RWPE1 (cell line): Measurements from ENCODE around the gene GC.

ENCODE experiments used
- CTCF ChIA-PET: fragments of 350-600 bp; sonication (Branson Sonifier 250); formaldehyde crosslinking; extraction: SDS; loops from one replicate; lab custom pipeline; 2021; lab: Yijun Ruan, JAX
- POLR2A ChIA-PET: fragments of 400-600 bp; formaldehyde crosslinking; extraction: SDS; loops from one replicate; lab custom pipeline; 2020; ENCODE audit warnings: antibody characterized with exemption; ENCODE audit not compliant: low non-redundant PET; lab: Yijun Ruan, JAX
- DNase-seq: peaks from one replicate; pipeline ENCODE4 v3.0.0; 2012; ENCODE audit warnings: low spot score
- H3K27ac ChIP-seq: fragments of 450-650 bp; 2 replicates; pipeline ENCODE4 v1.5.1; 2017
- TF ChIP-seq, protein P1 (sequence below): fragments of 450-650 bp; conservative IDR thresholded peaks from 2 replicates; pipeline ENCODE4 v1.5.1; 2017; ENCODE audit warnings: low read depth, mild to moderate bottlenecking

Gene GC, protein sequence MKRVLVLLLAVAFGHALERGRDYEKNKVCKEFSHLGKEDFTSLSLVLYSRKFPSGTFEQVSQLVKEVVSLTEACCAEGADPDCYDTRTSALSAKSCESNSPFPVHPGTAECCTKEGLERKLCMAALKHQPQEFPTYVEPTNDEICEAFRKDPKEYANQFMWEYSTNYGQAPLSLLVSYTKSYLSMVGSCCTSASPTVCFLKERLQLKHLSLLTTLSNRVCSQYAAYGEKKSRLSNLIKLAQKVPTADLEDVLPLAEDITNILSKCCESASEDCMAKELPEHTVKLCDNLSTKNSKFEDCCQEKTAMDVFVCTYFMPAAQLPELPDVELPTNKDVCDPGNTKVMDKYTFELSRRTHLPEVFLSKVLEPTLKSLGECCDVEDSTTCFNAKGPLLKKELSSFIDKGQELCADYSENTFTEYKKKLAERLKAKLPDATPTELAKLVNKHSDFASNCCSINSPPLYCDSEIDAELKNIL

DNA sequence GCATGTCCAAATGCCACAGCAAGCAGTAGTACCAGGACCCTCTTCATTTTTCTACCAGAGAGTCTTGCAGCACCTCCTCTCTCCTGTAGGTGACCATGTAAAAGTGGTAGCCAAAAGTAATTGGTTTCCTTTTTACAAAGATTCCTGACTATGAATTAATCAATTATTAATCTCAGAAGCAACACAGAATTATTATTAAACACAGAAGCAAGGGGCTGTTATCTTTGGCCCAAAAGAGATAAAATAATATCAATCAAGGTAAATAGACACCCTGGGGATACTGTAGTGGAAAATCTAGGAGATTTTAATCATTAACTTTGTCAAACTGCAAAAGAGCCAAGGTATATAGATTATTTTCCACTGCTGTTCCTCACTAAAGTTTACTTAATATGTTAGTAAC lies at the start of gene GC:
Gene GC (minus strand): TSS at position 108 of the 400 bp plus-strand sequence. CDS start 61 bp downstream, at position 47.
- POLR2A ChIA-PET = no interaction called here
- H3K27ac ChIP-seq = no peak within 1 kb of the TSS
- CTCF ChIA-PET = no interaction called here
- no peak for DNase-seq
- TF ChIP-seq, protein P1, sequence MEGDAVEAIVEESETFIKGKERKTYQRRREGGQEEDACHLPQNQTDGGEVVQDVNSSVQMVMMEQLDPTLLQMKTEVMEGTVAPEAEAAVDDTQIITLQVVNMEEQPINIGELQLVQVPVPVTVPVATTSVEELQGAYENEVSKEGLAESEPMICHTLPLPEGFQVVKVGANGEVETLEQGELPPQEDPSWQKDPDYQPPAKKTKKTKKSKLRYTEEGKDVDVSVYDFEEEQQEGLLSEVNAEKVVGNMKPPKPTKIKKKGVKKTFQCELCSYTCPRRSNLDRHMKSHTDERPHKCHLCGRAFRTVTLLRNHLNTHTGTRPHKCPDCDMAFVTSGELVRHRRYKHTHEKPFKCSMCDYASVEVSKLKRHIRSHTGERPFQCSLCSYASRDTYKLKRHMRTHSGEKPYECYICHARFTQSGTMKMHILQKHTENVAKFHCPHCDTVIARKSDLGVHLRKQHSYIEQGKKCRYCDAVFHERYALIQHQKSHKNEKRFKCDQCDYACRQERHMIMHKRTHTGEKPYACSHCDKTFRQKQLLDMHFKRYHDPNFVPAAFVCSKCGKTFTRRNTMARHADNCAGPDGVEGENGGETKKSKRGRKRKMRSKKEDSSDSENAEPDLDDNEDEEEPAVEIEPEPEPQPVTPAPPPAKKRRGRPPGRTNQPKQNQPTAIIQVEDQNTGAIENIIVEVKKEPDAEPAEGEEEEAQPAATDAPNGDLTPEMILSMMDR = no peak

DNA sequence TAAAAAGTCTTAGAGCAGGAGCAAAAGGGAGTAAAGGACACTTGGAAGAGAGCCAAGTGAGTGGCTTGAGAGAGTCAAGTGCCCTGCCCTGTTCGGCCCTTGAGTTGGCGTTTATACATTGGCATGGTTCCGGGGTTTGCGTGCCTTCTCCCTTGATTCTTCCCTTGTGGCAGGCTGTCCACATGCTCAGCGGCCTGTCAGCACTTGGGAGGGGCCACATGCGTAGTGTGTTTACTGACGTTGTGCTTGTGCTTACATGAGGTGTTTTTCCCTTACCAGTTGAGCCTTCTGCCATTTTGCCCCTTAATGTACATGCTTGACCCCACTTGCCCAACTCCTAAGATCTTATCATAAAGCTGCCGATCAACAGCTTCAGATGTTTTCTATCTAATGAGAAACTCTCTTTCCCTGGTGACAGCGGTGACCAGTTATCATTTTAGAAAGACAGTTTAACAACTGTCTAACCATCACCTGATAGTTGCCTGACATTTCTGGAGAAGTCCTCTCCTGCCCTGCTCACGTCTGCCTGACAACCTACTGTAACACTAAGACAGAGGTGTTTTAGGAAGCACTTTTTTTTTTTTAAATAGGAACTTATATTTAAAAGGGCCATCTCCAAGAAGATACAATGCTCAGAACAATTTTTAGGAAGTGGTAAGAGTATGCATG lies 49.5 kb upstream of the GC start:
- no peak for DNase-seq
- ChIA-PET POLR2A (no interaction called here), CTCF (no interaction called here)
- H3K27ac ChIP-seq = no peak overlapping the region
- TF ChIP-seq, protein P1 = no peak

DNA sequence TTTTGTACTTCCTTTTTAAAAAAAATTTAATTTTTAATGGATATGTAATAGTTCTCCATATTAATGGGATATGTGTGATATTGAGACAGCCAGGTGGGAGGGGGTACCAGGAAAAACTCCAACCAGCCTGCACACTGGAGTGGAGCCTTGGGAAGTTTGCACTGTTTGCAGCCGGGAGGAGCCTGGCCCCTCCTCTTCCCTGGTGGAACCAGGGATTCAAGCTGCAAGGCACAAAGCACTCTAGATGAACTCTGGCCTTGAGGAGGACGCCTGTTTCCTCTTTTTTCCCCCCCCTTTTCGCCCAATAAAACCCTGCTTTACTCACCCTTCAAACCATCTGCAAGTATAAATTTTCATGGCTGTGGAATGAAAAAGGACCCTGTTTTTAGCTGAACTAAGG lies 48.2 kb upstream of the GC start:
- ChIA-PET POLR2A (no interaction called here), CTCF (no interaction called here)
- no peak overlapping the region for H3K27ac ChIP-seq
- TF ChIP-seq, protein P1 = no peak
- DNase-seq = no peak

DNA sequence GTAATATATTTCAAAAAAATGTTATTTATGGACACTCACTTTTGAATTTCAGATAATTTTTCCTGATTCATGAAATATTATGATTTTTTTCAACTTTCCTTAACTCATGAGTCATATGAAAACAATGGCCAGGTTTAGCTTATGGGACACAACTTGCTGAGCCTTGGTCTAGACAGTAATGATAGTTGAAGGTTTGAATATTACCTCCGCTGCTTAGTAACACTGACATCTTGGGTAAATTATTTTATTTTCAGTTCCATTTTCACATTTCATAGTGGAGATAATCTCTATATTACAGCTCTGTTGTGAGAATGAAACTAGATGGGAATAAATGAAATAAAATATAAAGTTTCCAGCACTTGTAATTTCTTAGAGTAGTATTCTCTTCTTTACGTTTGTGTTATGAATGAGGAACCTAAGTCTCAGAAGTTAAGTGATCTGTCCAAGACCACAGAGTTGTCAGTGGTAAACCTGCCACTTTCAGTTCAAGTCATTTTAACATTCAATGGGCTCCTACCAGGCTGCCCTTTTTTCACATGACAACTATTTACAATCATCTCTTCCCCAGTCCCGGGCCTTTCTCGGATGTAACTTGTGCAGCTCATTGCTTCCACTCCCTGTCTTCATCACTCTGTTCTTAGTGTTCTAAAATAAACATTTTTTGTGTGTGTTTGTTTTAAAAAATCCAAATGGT lies 46.8 kb upstream of the GC start:
- ChIA-PET POLR2A (no interaction called here), CTCF (no interaction called here)
- H3K27ac ChIP-seq = no peak overlapping the region
- DNase-seq = no peak
- TF ChIP-seq, protein P1 = no peak

DNA sequence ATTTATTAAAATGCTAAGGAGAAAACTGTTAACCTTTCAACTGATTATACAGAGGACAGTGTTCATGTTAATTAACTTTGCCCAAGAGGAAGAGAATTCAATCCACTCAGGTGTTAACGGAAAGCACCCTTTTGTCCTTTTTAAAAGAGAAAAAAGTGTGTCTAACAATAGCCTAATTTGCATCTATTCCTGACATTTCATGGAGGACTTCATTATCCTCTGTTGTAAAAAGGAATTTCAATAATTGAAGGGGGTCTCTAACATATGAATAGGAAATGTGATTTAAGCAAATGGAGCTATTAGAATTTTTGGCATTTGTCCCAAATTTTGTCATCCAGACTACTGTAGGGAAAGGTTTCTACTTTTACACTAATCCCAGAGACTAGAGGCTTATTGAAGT lies 44.6 kb upstream of the GC start:
- TF ChIP-seq, protein P1 = no peak
- DNase-seq = no peak
- H3K27ac ChIP-seq = no peak overlapping the region
- POLR2A ChIA-PET = no interaction called here
- CTCF ChIA-PET = interaction anchor here (0.6 kb wide), 1 partner anchor 598 kb away, joined by 3 read pairs; no protein-coding TSS in a partner anchor

DNA sequence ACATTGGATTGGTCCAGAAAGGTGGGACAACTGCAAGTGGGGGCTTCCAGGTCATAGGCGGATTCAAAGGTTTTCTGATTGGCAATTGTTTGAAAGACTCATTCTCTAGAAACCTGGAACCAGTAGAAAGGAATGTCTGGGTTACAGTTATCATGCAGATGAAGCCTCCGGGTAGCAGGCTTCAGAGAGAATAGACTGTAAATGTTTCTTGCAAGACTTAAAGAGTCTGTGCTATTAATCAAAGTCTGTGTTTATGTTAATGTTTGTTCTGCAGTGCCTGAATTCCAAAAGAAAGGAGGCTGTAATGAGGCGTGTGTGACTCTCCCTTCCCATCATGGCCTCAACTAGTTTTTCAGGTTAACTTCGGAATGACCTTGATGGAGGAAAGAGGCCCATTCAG lies 43.9 kb upstream of the GC start:
- ChIA-PET POLR2A (no interaction called here), CTCF (no interaction called here)
- H3K27ac ChIP-seq = no peak overlapping the region
- DNase-seq = no peak
- TF ChIP-seq, protein P1 = no peak
